Medulla oblongata (tissue), 1 donor: Measurements from ENCODE around the gene PACRG.
"Not testable (repeated sequence)": the region's sequence is repeated elsewhere in the genome, so short reads cannot be mapped to it uniquely, and the experiment has no call there.

Experiments
- DNase-seq: peaks from one replicate; pipeline ENCODE4 v3.0.0-alpha.2; 2015; ENCODE audit errors: extremely low spot score

Gene PACRG

GRCh38 chr6:163313566-163313965 is 585.8 kb downstream of the PACRG start:
- DNase-seq = no peak

DNA sequence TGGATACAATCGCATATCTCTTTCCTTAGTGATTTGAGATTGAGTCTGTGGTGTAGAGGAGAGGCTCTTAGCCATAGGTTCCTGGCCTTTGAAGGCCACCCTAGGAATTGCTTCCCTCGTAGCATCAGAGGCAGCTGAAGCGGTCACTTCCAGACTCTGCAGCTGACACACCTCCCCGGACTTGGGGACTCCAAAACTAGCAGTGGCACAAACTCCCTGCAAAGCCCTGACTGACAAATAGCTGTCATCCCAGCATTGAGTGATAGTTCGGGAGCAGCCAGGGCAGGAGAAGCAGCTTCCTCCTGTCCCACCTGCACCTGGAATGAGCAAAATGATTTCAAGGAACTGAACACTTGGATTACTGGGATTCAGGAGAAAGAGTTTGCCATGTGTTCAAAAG is 586.2 kb downstream of the PACRG start:
- no peak for DNase-seq

GRCh38 chr6:163314791-163315470 is 587.2 kb downstream of the PACRG start:
- peak; percentile 92 for DNase-seq

DNA sequence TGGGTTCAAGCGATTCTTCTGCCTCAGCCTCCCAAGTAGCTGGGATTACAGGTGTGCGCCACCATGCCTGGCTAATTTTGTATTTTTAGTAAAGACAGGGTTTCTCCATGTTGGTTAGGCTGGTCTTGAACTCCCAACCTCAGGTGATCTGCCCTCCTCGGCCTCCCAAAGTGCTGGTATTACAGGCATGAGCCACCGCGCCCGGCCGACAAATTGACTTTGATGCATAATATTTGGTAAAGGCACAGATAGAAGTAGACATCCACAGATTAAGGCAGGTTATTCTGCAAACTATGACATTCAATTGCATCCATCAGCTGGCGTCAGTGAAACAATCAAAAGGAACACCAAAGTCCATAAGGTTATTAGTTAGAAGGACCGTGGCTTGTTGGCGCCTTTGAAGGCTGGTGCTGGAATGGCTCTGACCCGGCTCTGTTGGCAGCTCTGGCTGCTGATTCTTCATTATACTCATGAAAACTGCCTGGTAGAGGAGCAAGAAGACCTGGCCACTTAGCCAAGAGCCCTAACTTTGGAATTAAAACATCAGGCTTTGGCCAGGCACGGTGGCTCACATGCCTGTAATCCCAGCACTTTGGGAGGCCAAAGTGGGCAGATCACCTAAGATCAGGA is 589.2 kb downstream of the PACRG start:
- DNase-seq = not testable (repeated sequence)

DNA sequence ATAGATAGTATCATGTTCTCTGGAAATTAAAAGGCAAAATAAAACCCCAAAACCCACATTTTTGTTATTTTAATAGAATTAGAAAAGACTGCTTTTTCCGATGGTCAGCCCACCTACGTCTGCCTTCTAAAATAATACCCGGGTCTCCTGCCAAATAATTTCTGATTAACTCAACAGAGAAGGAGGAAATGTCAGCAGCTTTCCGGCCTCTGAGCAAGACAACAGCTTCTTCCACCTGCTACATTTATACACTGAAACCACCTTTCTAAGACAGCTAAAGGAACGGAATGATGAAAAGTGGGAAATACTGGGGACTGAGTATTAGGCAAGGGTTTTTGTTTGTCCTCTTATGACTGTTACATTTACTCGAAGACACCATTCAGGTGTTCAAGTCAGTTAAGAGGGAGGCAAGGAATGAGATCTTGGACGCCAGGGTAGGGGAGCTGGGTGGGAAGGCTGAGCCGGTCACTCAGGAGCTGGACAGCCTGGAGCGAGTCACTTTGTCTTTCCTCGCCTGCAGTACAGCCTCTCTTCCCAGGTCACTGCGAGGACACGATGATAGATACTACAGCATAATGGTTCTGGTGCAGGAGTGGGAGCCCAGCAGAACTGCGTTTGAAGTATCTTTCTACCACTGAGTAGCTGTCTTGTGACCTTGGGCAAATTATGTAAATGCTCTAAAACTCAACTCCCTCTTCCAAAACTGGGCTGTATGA is 590.5 kb downstream of the PACRG start:
- DNase-seq = no peak

- peak; percentile 62 for DNase-seq
These were observed 592.0 kb downstream of the PACRG start for GRCh38 chr6:163319609-163320366.

DNA sequence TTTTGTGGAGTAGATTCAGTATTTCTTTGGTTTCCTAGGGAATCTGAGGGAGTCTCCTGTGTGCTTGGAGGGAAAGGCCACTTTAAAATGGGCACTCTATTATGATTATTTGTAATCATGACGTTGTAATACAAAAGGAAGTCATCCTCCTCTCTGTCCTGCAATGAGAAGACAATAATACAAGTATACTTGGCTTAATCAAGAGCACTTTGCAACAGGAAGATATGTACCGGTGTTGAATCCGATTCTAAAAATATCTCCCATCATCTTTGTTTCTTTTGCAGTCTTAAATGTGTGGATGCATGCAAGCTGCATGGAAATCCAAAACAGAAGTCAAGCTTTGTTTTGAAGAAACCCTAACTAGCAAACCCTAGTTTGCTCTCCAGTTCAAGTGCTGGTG is 592.6 kb downstream of the PACRG start:
- no peak for DNase-seq

DNA sequence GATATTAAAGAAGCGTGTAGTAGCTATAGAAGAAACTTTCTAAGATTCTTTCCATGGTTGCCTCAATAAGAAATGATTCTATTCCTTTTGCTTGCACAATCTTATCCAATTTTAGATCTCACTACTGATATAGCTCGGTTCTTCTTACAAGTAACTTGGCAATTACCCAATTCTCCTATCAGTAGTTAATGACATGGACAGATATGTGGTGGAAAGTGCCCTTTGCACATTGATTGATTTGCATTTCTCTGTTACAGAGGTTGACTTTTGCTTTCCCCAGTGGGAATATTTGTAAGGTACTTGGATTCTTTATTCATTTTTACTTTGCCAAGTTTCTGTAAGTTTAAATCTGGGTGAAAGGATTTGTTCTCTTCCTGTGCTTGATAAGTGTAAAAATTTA is 593.0 kb downstream of the PACRG start:
- no peak for DNase-seq

GRCh38 chr6:163321717-163322116 is 593.9 kb downstream of the PACRG start:
- DNase-seq = no peak

- DNase-seq = no peak
These were observed 595.5 kb downstream of the PACRG start for GRCh38 chr6:163323274-163323673.

DNA sequence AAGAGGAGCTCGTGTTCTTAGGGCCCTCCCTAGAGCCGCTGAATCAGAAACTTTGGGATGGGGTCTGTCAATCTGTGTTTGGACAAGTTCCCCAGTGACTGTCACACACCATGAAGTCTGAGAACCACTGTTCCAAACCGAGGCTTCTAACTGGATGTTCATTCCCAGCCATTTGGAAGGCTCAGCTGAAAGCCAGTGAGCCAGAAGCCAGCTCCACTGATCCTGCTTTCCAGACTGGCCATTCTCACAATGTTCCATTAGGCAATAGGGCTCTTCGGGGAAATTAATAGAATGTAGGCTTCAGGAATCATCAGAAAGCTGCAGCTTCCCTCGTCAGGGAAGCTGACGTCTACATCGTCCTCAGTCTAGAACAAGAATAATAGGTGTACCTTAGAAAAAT is 595.9 kb downstream of the PACRG start:
- peak; percentile 74 for DNase-seq

- DNase-seq = peak; percentile 80
These were observed 596.5 kb downstream of the PACRG start for GRCh38 chr6:163324326-163324687.

GRCh38 chr6:163324688-163325389 is 597.1 kb downstream of the PACRG start:
- DNase-seq = peak; percentile 88

GRCh38 chr6:163325390-163325784 is 597.6 kb downstream of the PACRG start:
- DNase-seq = no peak

GRCh38 chr6:163327165-163327880 is 599.5 kb downstream of the PACRG start:
- DNase-seq = no peak

DNA sequence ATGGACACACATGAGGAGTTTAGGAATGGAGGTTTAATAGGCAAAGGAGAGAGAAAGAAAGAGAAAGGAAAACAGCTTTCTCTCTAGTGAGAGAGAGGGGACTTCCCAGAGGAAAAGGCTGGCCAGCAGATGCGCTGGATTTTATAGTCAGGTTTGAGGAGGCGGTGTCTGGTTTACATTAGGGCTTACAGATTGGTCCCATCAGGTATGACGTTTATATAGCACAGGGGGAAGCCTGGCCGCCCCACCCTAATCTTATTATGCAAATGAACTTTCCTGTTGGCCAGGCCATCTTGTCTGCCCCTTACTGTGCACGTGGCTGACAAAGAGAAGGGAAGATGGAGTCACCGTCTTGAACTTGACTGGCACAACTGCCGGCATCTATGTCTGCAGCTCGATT is 600.1 kb downstream of the PACRG start:
- no peak for DNase-seq

- no peak for DNase-seq
These were observed 600.6 kb downstream of the PACRG start for GRCh38 chr6:163328411-163328810.

DNA sequence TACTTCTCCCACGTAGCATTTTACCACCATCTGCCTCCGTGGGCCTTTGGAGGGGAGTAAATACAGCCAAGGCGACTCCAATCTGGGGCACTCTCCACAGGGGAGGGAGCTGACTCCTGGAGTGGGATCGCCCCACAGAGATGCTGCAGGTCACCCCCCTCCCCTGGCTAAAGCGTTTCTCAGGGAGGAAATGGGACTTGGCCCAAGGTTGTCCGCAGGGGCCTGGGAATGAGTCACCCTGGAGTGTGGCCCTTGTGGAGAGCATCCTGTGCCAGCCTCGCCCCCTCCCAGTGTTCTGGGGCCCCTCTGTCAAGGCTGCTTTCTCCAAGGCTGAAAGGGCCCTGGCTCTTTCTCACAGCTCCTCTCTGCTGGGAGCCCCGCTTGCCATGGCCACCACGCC is 602.2 kb downstream of the PACRG start:
- DNase-seq = peak; percentile 65

- no peak for DNase-seq
These were observed 603.5 kb downstream of the PACRG start for GRCh38 chr6:163331245-163331644.

DNA sequence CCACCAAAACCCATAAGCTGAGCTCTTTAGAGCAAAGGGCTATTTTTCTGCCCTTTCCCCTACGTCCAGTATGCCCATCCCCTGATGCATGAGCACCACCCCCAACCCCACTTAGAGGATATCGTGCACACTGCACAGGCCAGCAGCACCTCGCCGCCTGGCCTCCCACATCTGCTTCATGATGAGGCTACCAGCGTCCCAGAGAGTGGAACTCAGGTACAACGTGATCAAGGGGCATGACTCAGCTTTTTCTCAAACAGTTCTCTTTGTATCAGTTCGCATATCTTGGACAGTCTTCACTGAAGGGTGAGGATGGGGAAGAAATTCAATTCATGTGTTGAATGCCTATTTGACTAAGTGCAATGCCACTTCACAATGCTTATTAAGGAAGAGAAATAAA is 604.8 kb downstream of the PACRG start:
- DNase-seq = no peak

DNA sequence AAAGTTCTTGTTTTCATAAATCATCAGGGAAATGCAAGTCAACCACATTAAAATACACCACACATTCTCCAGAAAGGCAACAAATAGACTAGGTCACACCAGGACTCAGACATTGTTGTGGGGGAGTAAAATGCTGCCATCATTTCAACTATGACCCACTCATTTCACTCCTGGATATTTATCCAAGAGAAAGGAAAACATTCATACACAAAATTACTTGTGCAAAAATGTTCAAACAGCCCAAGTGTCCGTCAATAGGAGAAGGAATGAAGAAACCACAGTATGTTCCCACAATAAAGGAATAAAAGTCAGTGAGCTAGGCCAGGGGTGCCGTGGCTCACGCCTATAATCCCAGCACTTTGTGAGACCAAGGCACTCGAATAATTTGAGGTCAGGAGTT is 605.3 kb downstream of the PACRG start:
- no peak for DNase-seq
